ENCODE results near the gene BATF.

The BATF gene

GRCh38 chr14:75499084-75499875 lies 23.0 kb upstream of the BATF start:
- DNase-seq (ENCODE audit: low read depth, low spot score), result peak; percentile 74

- no peak for DNase-seq (ENCODE audit: low read depth, low spot score)
Observed at GRCh38 chr14:75501080-75501479, 21.2 kb upstream of the BATF start.

GRCh38 chr14:75504411-75504810 lies 17.9 kb upstream of the BATF start:
- DNase-seq (ENCODE audit: low read depth, low spot score), result no peak

- no peak for DNase-seq (ENCODE audit: low read depth, low spot score)
Observed at GRCh38 chr14:75506930-75507329, 15.3 kb upstream of the BATF start.

GRCh38 chr14:75510547-75510946 lies 11.7 kb upstream of the BATF start:
- no peak for DNase-seq (ENCODE audit: low read depth, low spot score)

- no peak for DNase-seq (ENCODE audit: low read depth, low spot score)
Observed at GRCh38 chr14:75511201-75511600, 11.1 kb upstream of the BATF start.

GRCh38 chr14:75513911-75514672 lies 8.2 kb upstream of the BATF start:
- DNase-seq (ENCODE audit: low read depth, low spot score), result peak; percentile 26

- DNase-seq (ENCODE audit: low read depth, low spot score), result peak; percentile 88
Observed at GRCh38 chr14:75514673-75515628, 7.3 kb upstream of the BATF start.

- no peak for DNase-seq (ENCODE audit: low read depth, low spot score)
Observed at GRCh38 chr14:75515629-75515996, 6.7 kb upstream of the BATF start.

- peak; percentile 70 for DNase-seq (ENCODE audit: low read depth, low spot score)
Observed at GRCh38 chr14:75518625-75519024, 3.6 kb upstream of the BATF start.

GRCh38 chr14:75519394-75519793 lies 2.9 kb upstream of the BATF start:
- no peak for DNase-seq (ENCODE audit: low read depth, low spot score)

GRCh38 chr14:75519826-75520728 lies 2.2 kb upstream of the BATF start:
- no peak for DNase-seq (ENCODE audit: low read depth, low spot score)

- no peak for DNase-seq (ENCODE audit: low read depth, low spot score)
Observed at GRCh38 chr14:75520852-75521251, 1.4 kb upstream of the BATF start.

- DNase-seq (ENCODE audit: low read depth, low spot score), result peak; percentile 41
Observed at GRCh38 chr14:75521415-75522199, 662 bp upstream of the BATF start.

GRCh38 chr14:75522983-75523318 lies 682 bp downstream of the BATF start:
- no peak for DNase-seq (ENCODE audit: low read depth, low spot score)

- no peak for DNase-seq (ENCODE audit: low read depth, low spot score)
Observed at GRCh38 chr14:75523771-75524171, 1.5 kb downstream of the BATF start.

GRCh38 chr14:75525969-75526368 lies 3.7 kb downstream of the BATF start:
- DNase-seq (ENCODE audit: low read depth, low spot score), result no peak

- DNase-seq (ENCODE audit: low read depth, low spot score), result no peak
Observed at GRCh38 chr14:75527449-75528163, 5.3 kb downstream of the BATF start.

GRCh38 chr14:75531256-75531655 lies 9.0 kb downstream of the BATF start:
- no peak for DNase-seq (ENCODE audit: low read depth, low spot score)
